ENCODE measurements around the gene FAM174C. TPM values are rescaled to one million over a fixed set of nuclear protein-coding genes. Genes with fewer than 3 reads are reported as not detected.

Gene FAM174C
- total and polyA plus RNA-seq, 2 experiments from 2014 or later, result 31.2 to 34.4 TPM

DNA sequence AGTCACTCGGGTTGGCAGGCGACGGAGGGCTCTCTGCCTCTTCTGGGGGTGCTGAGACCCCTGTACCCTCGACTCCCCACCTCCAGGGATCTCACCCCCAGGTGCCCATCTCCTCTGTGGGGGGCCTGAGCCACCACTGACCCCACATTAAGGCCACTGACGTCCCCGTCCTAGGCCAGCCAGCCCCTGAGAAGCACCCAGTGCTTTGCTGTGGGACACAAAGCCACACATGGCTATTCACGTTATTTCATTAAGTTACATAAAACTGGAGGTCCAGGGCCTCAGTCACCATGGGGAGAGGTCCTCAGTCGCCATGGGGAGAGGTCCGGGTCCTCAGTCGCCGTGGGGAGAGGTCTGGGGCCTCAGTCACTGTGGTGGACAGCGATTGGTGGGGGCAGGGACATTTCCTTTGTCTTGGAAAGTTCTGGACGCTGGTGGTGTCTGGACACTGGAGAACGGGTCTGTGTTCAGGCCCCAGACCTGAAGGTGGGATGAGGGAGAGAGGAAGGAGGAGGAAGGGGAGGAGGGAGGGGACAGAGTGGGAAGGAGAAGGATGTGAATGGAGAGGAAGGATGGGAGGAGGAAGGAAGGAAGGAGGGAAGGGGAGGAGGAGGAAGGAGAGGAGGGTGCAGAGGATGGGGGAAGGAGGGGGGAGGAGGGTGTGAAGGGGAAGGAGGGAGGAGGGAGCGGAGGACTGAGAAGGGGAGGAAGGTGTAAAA lies 6.4 kb downstream of the FAM174C start:
- DNase-seq (ENCODE audit: low read depth in 1 of 2, low spot score in 1 of 2), result no peak
- TF ChIP-seq, protein P1, sequence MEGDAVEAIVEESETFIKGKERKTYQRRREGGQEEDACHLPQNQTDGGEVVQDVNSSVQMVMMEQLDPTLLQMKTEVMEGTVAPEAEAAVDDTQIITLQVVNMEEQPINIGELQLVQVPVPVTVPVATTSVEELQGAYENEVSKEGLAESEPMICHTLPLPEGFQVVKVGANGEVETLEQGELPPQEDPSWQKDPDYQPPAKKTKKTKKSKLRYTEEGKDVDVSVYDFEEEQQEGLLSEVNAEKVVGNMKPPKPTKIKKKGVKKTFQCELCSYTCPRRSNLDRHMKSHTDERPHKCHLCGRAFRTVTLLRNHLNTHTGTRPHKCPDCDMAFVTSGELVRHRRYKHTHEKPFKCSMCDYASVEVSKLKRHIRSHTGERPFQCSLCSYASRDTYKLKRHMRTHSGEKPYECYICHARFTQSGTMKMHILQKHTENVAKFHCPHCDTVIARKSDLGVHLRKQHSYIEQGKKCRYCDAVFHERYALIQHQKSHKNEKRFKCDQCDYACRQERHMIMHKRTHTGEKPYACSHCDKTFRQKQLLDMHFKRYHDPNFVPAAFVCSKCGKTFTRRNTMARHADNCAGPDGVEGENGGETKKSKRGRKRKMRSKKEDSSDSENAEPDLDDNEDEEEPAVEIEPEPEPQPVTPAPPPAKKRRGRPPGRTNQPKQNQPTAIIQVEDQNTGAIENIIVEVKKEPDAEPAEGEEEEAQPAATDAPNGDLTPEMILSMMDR (IDR thresholded peaks at IDR 0.05; ENCODE audit: low read depth, low read length), result no peak
- Histone ChIP-seq H3K27ac (no peak overlapping the region), H3K4me3 (no peak overlapping the region), H3K27me3 (no peaks in the 10 kb centered on the region), H3K9me3 (ENCODE audit: low read depth) (no peaks in the 10 kb centered on the region), H3K4me1 (ENCODE audit: low read depth) (no peaks in the 10 kb centered on the region), H3K36me3 (peaks cover 3% of the 10 kb centered on the region)

DNA sequence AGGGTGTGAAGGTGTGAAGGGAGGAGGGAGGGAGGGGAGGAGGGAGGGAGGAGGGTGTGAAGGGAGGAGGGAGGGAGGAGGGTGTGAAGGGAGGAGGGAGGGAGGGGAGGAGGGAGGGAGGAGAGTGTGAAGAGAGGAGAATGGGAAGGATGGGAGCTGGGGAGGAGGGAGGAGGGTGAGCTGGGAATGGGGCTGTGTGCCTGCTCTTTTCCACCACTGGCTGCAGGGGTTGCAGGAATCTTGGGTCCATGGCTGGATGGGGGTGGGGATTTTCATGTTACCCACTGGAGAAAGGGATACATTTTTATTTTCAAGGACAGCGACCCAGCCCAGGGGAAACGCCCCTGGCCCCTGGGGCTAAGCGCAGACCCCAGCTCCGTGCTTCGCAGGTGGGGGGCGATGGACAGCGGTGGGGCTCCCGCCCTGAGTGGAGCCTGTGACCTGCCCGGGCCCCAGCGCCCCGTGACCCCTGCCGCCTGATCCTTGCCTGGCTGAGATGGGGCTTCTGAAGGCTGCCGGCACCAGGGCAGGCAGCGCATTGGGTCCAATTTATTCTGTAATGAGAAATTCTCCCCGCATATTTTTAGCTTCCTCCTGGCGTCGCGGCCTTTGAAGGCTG lies 7.4 kb downstream of the FAM174C start:
- DNase-seq (ENCODE audit: low read depth in 1 of 2, low spot score in 1 of 2), result no peak
- TF ChIP-seq, protein P1 (IDR thresholded peaks at IDR 0.05; ENCODE audit: low read depth, low read length), result no peak
- H3K4me1 ChIP-seq (ENCODE audit: low read depth), result no peaks in the 10 kb centered on the region
- H3K9me3 ChIP-seq (ENCODE audit: low read depth), result no peaks in the 10 kb centered on the region
- H3K27me3 ChIP-seq, result no peaks in the 10 kb centered on the region
- peaks cover 3% of the 10 kb centered on the region for H3K36me3 ChIP-seq
- no peak overlapping the region for H3K4me3 ChIP-seq
- H3K27ac ChIP-seq, result no peak overlapping the region

DNA sequence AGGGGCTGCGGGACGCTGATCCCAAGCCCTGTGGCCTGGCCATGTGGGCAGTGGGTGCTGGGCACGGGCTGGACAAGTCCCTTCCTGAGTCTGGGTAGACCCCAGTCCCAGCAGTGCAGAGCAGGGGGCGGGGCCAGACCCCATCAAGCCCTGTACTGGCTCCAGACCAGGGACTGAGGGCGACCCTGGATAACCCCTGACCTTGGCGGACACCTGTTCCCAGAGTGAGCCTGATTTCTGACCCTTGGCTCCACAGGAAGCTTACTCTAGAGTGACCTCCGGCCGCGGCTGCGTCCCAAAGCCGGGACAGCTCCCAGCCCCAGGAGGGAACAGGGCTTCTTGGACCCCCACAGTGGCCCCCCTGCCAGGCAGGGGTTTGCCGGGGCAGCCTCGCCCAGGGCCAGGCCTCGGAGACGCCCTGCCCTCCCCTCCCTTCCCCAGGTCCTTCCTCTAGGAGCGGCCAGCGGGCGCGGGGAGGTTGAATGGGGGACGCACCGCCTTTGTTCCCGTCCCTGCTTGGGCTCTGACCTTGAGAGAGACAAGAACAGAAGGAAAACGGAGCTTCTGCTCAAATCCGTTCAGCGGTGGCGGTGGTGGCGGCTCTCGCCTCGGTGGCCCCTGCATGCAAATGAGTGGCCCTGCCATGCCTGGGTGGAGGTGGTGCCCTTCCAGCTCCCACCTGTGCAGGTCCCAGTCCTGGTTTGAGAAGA lies 8.0 kb downstream of the FAM174C start:
- Histone ChIP-seq H3K27ac (no peak overlapping the region), H3K9me3 (ENCODE audit: low read depth) (no peaks in the 10 kb centered on the region), H3K4me1 (ENCODE audit: low read depth) (no peaks in the 10 kb centered on the region), H3K36me3 (peaks cover 3% of the 10 kb centered on the region), H3K4me3 (no peak overlapping the region), H3K27me3 (no peaks in the 10 kb centered on the region)
- TF ChIP-seq, protein P1 (IDR thresholded peaks at IDR 0.05; ENCODE audit: low read depth, low read length), result no peak
- DNase-seq (ENCODE audit: low read depth in 1 of 2, low spot score in 1 of 2), result no peak

DNA sequence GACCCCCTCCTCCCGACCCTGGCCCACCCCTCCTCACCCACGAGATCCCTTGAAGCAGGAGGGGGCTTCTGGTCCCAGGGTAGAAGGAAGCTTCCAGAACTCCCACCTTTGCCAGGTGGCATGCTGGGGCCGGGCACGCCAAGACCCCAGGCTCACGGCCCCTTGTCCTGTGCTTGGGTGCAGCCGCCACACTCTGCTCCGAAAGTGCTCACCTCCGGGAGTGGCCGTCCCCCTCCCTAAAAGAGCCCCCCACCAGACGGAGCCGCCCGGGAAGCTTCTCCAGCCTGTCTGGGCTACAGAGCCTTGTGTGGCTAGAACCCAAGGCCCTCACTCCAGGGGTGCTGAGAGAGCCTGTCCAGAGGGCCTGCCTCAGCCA lies 8.6 kb downstream of the FAM174C start:
- H3K9me3 ChIP-seq (ENCODE audit: low read depth), result no peaks in the 10 kb centered on the region
- H3K27ac ChIP-seq, result no peak overlapping the region
- H3K36me3 ChIP-seq, result peaks cover under 1% of the 10 kb centered on the region
- no peak overlapping the region for H3K4me3 ChIP-seq
- no peaks in the 10 kb centered on the region for H3K27me3 ChIP-seq
- no peak for DNase-seq (ENCODE audit: low read depth in 1 of 2, low spot score in 1 of 2)
- TF ChIP-seq, protein P1 (IDR thresholded peaks at IDR 0.05; ENCODE audit: low read depth, low read length), result no peak
- H3K4me1 ChIP-seq (ENCODE audit: low read depth), result no peaks in the 10 kb centered on the region

DNA sequence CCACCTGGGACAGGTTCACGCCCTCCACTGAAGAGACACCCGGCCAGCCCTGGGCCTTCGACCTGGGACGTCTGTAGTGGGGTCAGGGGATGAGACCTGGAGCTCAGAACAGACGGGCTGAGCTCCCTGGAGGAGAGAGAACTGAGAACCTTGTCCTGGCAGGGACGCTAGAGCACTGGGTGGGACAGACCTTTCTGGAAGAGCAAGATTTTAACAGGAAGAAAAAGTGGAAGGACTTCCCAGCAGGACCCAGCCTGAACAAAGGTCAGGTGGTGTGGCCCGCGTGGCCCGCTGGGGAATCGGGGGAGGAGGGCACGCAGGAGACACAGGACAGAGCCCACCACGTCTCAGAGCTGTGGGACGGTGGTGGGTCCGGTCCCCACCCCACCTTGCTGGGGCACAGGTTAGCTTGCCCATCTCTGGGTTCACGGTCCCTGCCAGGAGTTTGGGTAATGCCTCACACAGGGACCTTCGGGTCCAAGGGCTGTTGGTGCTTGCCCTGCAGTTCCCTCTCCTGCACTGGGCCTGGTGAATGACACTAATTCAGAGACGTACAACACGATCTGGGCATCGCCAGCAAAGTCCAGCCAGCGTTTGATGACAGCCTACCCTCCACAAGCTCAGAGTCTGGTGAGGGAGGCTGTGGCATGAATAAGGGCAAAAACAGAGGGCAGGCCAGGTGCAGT lies 9.1 kb downstream of the FAM174C start:
- no peaks in the 10 kb centered on the region for H3K9me3 ChIP-seq (ENCODE audit: low read depth)
- no peaks in the 10 kb centered on the region for H3K27me3 ChIP-seq
- H3K27ac ChIP-seq, result no peak overlapping the region
- H3K4me3 ChIP-seq, result no peak overlapping the region
- H3K4me1 ChIP-seq (ENCODE audit: low read depth), result no peaks in the 10 kb centered on the region
- TF ChIP-seq, protein P1 (IDR thresholded peaks at IDR 0.05; ENCODE audit: low read depth, low read length), result no peak
- no peaks in the 10 kb centered on the region for H3K36me3 ChIP-seq
- DNase-seq (ENCODE audit: low read depth in 1 of 2, low spot score in 1 of 2), result no peak

Measured in cardiac muscle cell (in vitro differentiated cells and primary cell).